Ovary (tissue), 9 donors: ENCODE results near the gene SMG6. TPM values are rescaled to one million over a fixed set of nuclear protein-coding genes. Genes with fewer than 3 reads are reported as not detected.

ENCODE experiments used
- DNase-seq, 5 donors: peaks; one replicate each; pipeline ENCODE4 v3.0.0-alpha.2; 2019 to 2020
- H3K27ac ChIP-seq, 2 donors: fragments of 200-600 bp; one replicate each; pipeline versions ENCODE4 v1.5.1 to v1.8.0; 2019 to 2022
- H3K27me3 ChIP-seq: fragments of 200-600 bp; one replicate; pipeline ENCODE4 v1.8.0; 2022
- H3K36me3 ChIP-seq: fragments of 200-600 bp; sonication (generic); one replicate; pipeline ENCODE4 v1.5.1; 2019
- H3K4me1 ChIP-seq: one replicate; pipeline ENCODE4 v1.8.1; 2013; ENCODE audit warnings: mild to moderate bottlenecking, moderate library complexity; ENCODE audit not compliant: insufficient read depth
- H3K4me3 ChIP-seq: fragments of 200-600 bp; sonication (generic); one replicate; pipeline ENCODE4 v1.5.1; 2017
- H3K9me3 ChIP-seq, 2 donors: fragments of 200-600 bp in 1 of 2; sonication (generic) in 1 of 2; one replicate each; pipeline versions ENCODE4 v1.5.1 to v1.8.1; 2013 to 2019; ENCODE audit warnings: mild to moderate bottlenecking in 1 of 2, moderate library complexity in 1 of 2
- CTCF ChIP-seq, 3 donors: fragments of 450-650 bp in 2 of 3; fragments of 200-600 bp in 1 of 3; IDR thresholded peaks; one replicate each; pipeline versions ENCODE4 v1.5.1 to v1.8.0; 2016 to 2022; ENCODE audit warnings: antibody characterized with exemption in 3 of 3, mild to moderate bottlenecking in 1 of 3
- EP300 ChIP-seq: sonication (generic); formaldehyde crosslinking; IDR thresholded peaks from one replicate; pipeline ENCODE4 v1.6.1; 2017; ENCODE audit warnings: antibody characterized with exemption
- POLR2A ChIP-seq: fragments of 450-650 bp; IDR thresholded peaks from one replicate; pipeline ENCODE4 v1.6.1; 2017; ENCODE audit warnings: antibody characterized with exemption, mild to moderate bottlenecking, moderate library complexity
- WGBS, 3 donors: extraction: QIAGEN DNeasy Blood & Tissue Kit in 1 of 3; methylation state at CpG; one replicate each; pipeline versions ENCODE4 v1.1.5 to v1.1.7; 2013 to 2017; 5-methylcytosine and 5-hydroxymethylcytosine counted together
- intact Hi-C, 4 donors: fragments of 100-400 bp; cut with DNase I; formaldehyde crosslinking; loops; one replicate each; pipeline versions ENCODE4 v1.11.0 to v1.15.1; 2022 to 2023
- polyA plus RNA-seq, 2 donors: library from polyadenylated mRNA; stranded (reverse); fragments of 200-250 nt in 1 of 2; fragments of 350-450 nt in 1 of 2; fragmentation: Illumina TruSeq in 1 of 2; extraction: RNeasy Lipid Tissue Mini Kit (QIAGEN cat#74804) in 1 of 2; gene quantifications; one replicate each; pipeline ENCODE4 v1.2.3, GENCODE V29; 2013 to 2014
- total RNA-seq, 7 donors: library from RNA; depleted of rRNA in 2 of 7; stranded (reverse); fragments of >200 nt in 2 of 7; fragmentation: NEBNext Ultra II Directional in 3 of 7; extraction: Animal tissue kit (Norgen Biotek cat#: 25700) in 3 of 7; gene quantifications; one replicate each; pipeline versions ENCODE4 v1.1.0 to v1.2.4, GENCODE V29; 2016 to 2023
- donor health status: DM: no; HTN: no; CAD: no; lungs with moderate emphysema.
- donor health status: DM: no; HTN: no; CAD: no.
- donor health status: Bipolar disorder and iron deficiency.
- donor health status: DM: yes; HTN: yes; CAD: no.
- donor health status: DM: no; HTN: no; CAD: no.
- donor health status: DM: yes; HTN: yes; CAD: no.

The SMG6 gene
- total and polyA plus RNA-seq, 9 donors: 33.8 to 66.0 (median 51.0) TPM

- H3K4me1 ChIP-seq: no peaks in the 10 kb centered on the region
- TF ChIP-seq EP300 (no peak), POLR2A (no peak), CTCF (IDR thresholded peaks at IDR 0.05) (no peak)
- intact Hi-C loops: no loop called here
- no peak overlapping the region for H3K27ac ChIP-seq
- no peaks in the 10 kb centered on the region for H3K27me3 ChIP-seq
- no peaks in the 10 kb centered on the region for H3K9me3 ChIP-seq
- WGBS, 3 donors: 81 to 84% (median 84%) methylated on average over 10 of the region's 10 CpGs
- peak in 1 of 5 donors; percentile 12 for DNase-seq
- H3K4me3 ChIP-seq: no peak overlapping the region
- H3K36me3 ChIP-seq: no peaks in the 10 kb centered on the region
Observed at GRCh38 chr17:2344528-2344927, 40.9 kb upstream of the SMG6 start.

GRCh38 chr17:2343421-2343820 lies 39.8 kb upstream of the SMG6 start:
- Histone ChIP-seq H3K4me3 (no peak overlapping the region), H3K4me1 (no peaks in the 10 kb centered on the region), H3K36me3 (no peaks in the 10 kb centered on the region), H3K9me3 (no peaks in the 10 kb centered on the region), H3K27me3 (no peaks in the 10 kb centered on the region), H3K27ac (no peak overlapping the region)
- no peak for TF ChIP-seq POLR2A
- TF ChIP-seq CTCF (IDR thresholded peaks at IDR 0.05): no peak
- no peak for TF ChIP-seq EP300
- intact Hi-C loops: no loop called here
- DNase-seq: peak in 1 of 5 donors; percentile 16
- 67 to 69% (median 68%) methylated on average over 5 of the region's 5 CpGs for WGBS, 3 donors

GRCh38 chr17:2338315-2338657 lies 34.7 kb upstream of the SMG6 start:
- Histone ChIP-seq H3K4me3 (peak overlapping the region; percentile 76), H3K36me3 (no peaks in the 10 kb centered on the region), H3K27me3 (no peaks in the 10 kb centered on the region), H3K9me3 (no peaks in the 10 kb centered on the region), H3K27ac (peak overlapping the region; percentile 73 to 86), H3K4me1 (peaks cover 5% of the 10 kb centered on the region)
- WGBS, 3 donors: 8 to 10% (median 9%) methylated on average over 5 of the region's 5 CpGs
- DNase-seq: peak in 2 of 5 donors; percentile 41 to 47
- TF ChIP-seq POLR2A (no peak), CTCF (IDR thresholded peaks at IDR 0.05) (no peak), EP300 (no peak)
- intact Hi-C loops: no loop called here

GRCh38 chr17:2337544-2338314 lies 34.1 kb upstream of the SMG6 start:
- peak overlapping the region; percentile 73 to 86 for H3K27ac ChIP-seq
- intact Hi-C loops: no loop called here
- no peaks in the 10 kb centered on the region for H3K9me3 ChIP-seq
- peaks cover 5% of the 10 kb centered on the region for H3K4me1 ChIP-seq
- peak; percentile 64 to 80 (median 72) for DNase-seq
- no peaks in the 10 kb centered on the region for H3K27me3 ChIP-seq
- no peaks in the 10 kb centered on the region for H3K36me3 ChIP-seq
- H3K4me3 ChIP-seq: peak overlapping the region; percentile 76
- WGBS, 3 donors: 0 to 1% (median 1%) methylated on average over 28 to 92 of the region's 92 CpGs
- no peak for TF ChIP-seq CTCF (IDR thresholded peaks at IDR 0.05)
- TF ChIP-seq POLR2A: no peak
- no peak for TF ChIP-seq EP300
